CD4-positive, alpha-beta T cell treated with Interleukin-6 at 100 ng/mL for 8 hours (primary cell): ENCODE measurements around the gene VIPR2.
"Not testable (repeated sequence)": the region's sequence is repeated elsewhere in the genome, so short reads cannot be mapped to it uniquely, and the experiment has no call there.

Experiments used
- DNase-seq: peaks from one replicate; pipeline ENCODE4 v3.0.0-alpha.2; 2020; ENCODE audit warnings: mixed read lengths, low spot score

VIPR2 gene

DNA sequence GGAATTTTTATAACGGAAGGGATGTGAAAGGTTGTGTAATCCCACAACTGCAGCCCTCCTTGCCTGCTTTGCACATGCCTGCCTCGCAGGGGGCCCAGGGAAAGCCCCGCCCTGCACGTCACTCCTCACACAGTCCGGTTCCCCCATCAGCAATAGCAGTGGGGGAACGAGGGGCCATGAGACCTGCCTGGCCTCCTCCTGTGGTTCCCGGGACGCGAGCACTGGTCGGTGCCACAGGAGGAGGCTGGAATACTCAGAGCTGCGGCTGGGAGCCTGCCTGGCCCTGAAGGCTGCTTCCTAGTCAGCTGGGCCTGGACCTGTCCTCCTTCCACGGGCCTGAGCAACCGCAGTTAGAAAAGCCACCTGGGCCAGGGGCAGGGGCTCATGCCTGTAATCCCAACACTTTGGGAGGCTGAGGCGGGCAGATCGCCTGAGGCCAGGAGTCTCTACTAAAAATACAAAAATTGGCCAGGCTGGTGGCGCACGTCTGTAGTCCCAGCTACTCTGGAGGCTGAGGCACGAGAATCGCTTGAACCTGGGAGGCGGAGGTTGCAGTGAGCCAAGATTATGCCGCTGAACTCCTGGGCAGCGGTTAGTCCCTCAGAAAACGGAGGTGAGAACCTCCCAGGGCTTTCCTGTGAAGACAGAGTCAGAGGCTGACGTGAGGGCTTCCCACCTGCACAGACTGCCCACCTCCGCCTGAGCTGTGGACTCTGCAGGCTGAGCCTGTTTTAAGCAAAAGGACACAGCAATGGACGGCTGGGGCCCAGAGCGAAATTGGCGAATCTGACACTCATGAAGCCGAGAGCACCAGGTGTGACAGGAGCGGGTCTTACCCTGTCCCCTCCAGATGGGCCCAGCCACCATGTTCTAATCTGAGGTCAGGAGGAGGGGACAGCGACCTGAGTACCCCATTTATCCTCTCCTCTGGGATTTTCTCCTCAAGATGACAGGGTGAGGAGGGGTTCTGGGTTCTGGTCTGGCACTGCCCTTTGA lies 52.9 kb downstream of the VIPR2 start:
- DNase-seq: no peak

DNA sequence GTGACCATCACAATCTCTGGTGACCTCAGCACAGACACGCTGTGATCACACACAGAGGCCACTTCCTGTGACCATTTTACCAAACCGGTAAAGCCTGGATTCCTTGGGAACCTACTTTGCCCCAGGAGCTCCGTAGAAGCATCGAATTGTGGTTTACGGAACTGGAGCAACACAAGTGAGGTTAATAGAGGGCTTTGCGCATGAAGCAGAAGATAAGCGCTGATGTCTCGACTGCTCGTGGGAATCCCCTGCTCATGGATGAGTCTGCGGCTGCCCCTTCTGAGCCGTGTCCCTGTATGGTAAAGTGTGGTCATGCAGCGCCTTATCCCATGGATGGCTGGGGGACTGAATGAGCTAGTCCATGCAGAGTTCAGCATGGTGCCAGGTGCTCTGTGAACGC lies 53.6 kb downstream of the VIPR2 start:
- DNase-seq: no peak

- no peak for DNase-seq
Measured at GRCh38 chr7:159088016-159088865, 56.4 kb downstream of the VIPR2 start.

DNA sequence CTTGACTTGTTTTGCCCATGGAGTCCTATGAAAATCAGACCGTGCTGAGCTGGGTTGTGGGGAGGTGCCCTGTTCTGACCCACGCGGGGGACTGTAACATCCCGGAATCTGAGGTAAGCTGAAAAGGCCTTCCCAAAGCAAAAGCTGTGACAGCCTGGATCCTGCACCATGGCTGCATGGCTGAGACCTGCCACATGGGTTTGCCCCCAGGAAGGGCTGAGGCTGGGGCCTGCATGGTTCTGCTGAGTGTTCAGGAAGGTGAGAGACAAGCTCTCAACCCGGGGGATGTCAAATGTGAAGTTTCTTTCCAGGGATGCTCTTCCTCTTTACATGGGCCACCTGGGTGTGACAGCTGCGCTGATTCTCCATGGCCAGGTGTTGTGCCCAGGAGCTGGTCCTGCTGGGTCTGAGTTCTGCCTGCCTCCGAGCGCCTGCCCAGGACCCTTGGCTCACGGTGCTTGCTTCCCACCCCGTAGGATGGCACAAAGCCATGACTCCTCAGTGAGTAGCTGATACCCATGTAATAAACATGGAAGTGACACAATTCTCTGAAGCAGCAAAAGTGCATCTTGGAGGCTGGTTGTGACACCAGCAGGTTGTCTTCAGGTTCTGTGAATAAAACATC lies 58.3 kb downstream of the VIPR2 start:
- DNase-seq: no peak

- no peak for DNase-seq
Measured at GRCh38 chr7:159084069-159084801, 60.4 kb downstream of the VIPR2 start.

GRCh38 chr7:159083698-159084068 lies 61.0 kb downstream of the VIPR2 start:
- no peak for DNase-seq

GRCh38 chr7:159083001-159083697 lies 61.5 kb downstream of the VIPR2 start:
- no peak for DNase-seq

DNA sequence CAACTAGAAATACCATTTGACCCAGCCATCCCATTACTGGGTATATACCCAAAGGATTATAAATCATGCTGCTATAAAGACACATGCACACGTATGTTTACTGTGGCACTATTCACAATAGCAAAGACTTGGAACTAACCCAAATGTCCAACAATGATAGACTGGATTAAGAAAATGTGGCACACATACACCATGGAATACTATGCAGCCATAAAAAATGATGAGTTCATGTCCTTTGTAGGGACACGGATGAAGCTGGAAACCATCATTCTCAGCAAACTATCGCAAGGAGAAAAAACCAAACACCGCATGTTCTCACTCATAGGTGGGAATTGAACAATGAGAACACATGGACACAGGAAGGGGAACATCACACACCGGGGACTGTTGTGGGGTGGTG lies 62.6 kb downstream of the VIPR2 start:
- DNase-seq: not testable (repeated sequence)

- no peak for DNase-seq
Measured at GRCh38 chr7:159078911-159079270, 65.8 kb downstream of the VIPR2 start.

DNA sequence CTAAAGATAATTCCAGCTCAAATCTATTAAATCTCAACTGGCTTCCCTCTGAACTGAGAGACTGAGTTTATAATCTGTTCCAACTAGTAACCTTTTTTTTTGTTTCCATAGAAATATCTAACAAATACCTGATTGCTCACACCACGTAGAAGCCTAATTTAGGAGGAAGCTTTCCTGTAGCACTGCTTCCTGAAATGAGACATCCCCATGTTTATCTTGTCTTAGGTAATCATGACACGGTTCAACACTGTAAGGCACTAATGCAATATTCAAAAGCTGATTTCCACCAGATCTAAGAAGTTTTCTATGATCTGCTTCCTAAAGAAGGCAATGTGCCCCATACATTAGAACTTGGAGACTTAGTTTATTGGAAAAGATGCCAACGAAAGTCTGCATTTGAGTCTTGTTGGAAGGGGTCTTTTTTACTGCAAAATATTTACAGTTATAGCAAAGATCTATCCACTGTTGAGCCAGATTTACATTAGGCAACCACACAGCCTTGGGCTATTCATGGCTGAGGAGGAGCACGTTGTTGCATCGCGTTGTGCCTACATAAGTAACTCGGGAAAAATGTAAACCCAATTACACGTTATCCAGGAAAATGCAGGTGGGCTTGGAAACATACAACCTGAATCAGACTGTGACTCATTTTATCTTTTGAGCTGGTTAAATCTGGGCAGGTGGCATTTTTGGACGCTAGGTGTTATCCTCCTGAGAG lies 66.3 kb downstream of the VIPR2 start:
- DNase-seq: no peak

DNA sequence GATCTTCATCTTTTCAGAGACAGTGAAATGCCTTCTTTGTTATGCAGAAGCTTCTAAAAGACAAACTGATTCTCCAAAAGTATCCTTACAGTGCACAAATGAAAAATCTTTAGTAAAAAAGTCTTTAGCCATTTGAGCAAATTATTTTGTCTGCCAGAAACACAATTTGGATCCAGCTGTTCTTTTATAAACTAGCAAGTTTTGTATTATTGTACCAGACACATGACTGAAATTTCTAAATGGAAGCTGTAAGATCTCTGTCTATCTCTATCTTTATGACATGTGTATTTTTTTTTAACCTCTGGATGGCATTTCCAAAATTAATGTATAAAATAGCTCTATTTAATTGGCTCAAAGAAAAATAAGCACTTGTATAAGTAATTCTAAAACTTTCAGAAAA lies 68.3 kb downstream of the VIPR2 start:
- DNase-seq: no peak

- no peak for DNase-seq
Measured at GRCh38 chr7:159075563-159076238, 69.0 kb downstream of the VIPR2 start.

DNA sequence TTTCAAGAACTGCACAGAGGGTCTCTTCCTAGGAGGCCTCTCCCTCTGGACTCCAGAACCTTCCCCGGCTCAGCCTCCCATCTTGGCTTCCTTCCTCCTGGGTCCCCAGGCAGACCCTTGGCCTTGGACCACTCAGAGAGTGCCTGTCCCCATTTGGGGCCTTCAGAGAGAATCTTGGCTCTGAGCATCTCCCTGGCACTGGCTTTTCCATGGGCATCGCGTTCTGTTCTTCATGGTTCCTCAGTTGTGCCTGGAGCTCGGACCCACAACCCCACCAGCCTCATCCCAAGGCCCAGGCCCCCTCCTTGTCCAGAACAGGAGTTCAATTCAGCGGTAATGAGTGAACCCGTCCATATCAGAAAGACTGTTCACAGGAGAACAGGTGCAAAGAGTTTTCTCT lies 73.4 kb downstream of the VIPR2 start:
- DNase-seq: no peak

- DNase-seq: no peak
Measured at GRCh38 chr7:159070431-159071148, 74.1 kb downstream of the VIPR2 start.

- DNase-seq: no peak
Measured at GRCh38 chr7:159068893-159069448, 75.7 kb downstream of the VIPR2 start.

DNA sequence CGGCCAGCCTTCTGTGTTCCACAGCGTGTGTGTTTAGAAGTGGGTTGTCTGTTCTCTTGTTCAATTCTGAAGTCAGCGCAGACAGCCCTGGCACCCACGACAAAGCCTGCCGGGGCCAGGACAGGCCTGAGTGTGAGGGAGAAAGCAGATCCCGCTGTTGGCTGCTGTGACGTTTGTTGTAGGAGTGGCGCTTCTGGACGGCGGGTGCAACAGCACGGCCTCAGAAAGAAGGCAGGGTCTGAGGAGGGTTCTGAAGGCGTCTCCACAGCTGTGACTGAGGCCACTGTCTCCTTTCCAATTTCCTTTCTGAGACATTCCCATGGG lies 76.2 kb downstream of the VIPR2 start:
- no peak for DNase-seq

DNA sequence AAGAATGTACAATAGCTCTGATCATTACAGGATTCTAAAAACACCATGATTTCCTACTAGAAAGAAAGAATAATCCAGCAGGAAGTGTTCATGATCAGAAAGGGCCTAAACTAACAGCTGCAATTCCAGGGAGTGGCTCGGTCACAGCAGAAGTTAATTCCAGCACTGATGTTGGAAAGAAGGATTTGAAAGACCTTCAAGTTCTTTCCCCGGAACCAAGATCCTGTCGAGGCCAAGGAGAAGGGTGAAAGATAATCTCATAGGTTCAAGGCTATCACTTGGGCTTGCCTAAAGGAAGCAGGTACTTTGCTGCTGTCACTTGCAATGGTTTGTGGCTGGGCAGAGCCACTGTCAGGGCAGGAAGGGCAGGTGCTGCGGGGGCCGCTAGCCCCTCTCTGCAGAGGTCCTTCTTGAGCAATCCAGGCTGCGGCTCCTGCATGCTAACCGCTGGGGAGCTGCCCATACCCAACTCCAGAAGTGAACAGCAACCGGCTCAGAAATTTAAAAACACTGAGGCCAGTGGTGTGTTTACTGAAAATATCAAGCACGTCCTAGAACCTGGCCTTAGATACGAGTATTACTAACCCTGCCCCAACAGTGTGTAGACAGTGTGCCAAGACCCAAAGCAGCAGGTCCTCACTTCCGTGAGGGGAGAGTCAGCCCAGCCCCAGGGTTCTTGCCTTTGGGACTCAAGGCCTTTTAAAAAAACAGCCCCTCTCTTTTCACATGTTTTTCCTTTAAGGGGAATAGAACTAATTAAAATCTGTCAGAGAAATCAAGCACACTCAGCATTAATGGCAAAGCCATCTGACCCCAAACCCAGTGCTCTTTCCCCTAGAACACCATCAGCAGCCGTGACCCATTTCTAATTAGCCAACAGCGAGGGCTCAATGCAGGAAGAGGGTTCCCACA lies 76.8 kb downstream of the VIPR2 start:
- DNase-seq: no peak
